ENCODE data around the gene SPTBN5.

SPTBN5 gene

GRCh38 chr15:41883484-41883825 lies 10.4 kb downstream of the SPTBN5 start:
- no peak for DNase-seq (ENCODE audit: low read depth)

DNA sequence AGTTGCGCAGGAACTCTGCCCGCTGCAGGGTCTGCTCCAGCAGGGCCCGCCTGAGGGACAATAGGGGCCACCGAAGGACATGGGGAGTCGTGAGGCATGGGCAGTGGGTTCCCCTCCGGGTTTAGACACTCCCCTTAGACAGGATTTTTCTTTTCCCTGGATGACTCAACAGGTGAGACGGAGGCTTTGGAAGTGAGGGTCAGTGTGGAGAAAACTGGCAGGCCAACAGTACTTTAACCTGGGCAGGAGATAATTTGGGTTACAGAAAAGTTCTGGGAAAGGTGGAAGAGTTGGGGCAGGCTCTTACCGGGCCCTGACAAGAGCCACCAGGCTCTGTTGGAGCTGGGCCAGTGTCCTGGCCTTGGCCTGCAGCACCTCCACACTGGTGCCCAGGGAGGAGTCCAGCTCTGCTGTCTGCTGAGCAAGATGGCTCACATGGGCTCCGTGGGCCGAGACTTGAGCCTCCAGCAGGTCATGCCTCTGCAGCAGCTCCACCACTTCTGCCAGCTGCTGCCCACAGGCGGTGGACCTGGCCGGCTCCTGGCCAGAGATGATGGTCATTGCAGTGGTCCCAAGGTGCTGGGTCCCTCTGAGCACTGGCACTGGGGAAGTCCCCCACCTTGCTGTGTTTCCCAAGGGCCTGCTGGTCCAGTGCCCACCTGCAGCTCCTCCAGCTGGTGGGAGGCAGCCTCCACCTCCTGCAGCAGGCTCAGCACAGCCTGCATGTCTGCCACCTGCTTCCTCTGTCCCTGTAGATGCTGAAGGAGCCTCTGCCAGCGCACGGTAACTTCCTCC lies 11.0 kb downstream of the SPTBN5 start:
- DNase-seq (ENCODE audit: low read depth) = no peak

- peak; percentile 26 for DNase-seq (ENCODE audit: low read depth)
Observed at GRCh38 chr15:41881920-41882688, 11.7 kb downstream of the SPTBN5 start.

- no peak for DNase-seq (ENCODE audit: low read depth)
Observed at GRCh38 chr15:41881550-41881919, 12.3 kb downstream of the SPTBN5 start.

GRCh38 chr15:41881086-41881485 lies 12.8 kb downstream of the SPTBN5 start:
- no peak for DNase-seq (ENCODE audit: low read depth)

- no peak for DNase-seq (ENCODE audit: low read depth)
Observed at GRCh38 chr15:41880156-41880877, 13.5 kb downstream of the SPTBN5 start.

GRCh38 chr15:41879321-41879845 lies 14.5 kb downstream of the SPTBN5 start:
- DNase-seq (ENCODE audit: low read depth) = no peak

- no peak for DNase-seq (ENCODE audit: low read depth)
Observed at GRCh38 chr15:41878355-41878699, 15.5 kb downstream of the SPTBN5 start.

GRCh38 chr15:41877631-41878354 lies 16.1 kb downstream of the SPTBN5 start:
- no peak for DNase-seq (ENCODE audit: low read depth)

- DNase-seq (ENCODE audit: low read depth) = no peak
Observed at GRCh38 chr15:41876689-41877088, 17.2 kb downstream of the SPTBN5 start.

- no peak for DNase-seq (ENCODE audit: low read depth)
Observed at GRCh38 chr15:41876007-41876406, 17.8 kb downstream of the SPTBN5 start.

GRCh38 chr15:41874736-41875135 lies 19.1 kb downstream of the SPTBN5 start:
- no peak for DNase-seq (ENCODE audit: low read depth)

DNA sequence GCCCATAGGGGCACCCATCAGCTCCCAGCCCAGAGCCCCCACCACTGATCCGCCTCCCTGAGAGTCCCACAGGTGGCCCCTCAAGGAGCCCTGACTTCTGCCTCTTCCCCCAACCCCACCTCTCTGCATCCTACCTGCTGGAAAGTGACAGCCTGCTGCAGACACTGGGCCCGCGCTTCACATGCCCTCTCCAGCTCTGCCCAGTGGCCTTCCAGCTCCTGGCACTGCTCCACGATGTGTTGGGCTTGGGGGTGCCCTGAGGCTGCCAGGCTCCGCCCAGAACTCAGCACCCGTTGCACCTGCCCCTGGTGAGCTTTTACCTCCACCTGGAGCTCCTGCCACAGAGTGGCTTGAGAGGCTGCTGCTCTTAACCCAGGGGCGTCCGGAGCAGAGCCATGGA lies 20.1 kb downstream of the SPTBN5 start:
- DNase-seq (ENCODE audit: low read depth) = no peak

GRCh38 chr15:41872166-41872747 lies 21.6 kb downstream of the SPTBN5 start:
- DNase-seq (ENCODE audit: low read depth) = no peak

GRCh38 chr15:41871175-41871905 lies 22.5 kb downstream of the SPTBN5 start:
- DNase-seq (ENCODE audit: low read depth) = no peak

- DNase-seq (ENCODE audit: low read depth) = peak; percentile 79
Observed at GRCh38 chr15:41870689-41871081, 23.2 kb downstream of the SPTBN5 start.

DNA sequence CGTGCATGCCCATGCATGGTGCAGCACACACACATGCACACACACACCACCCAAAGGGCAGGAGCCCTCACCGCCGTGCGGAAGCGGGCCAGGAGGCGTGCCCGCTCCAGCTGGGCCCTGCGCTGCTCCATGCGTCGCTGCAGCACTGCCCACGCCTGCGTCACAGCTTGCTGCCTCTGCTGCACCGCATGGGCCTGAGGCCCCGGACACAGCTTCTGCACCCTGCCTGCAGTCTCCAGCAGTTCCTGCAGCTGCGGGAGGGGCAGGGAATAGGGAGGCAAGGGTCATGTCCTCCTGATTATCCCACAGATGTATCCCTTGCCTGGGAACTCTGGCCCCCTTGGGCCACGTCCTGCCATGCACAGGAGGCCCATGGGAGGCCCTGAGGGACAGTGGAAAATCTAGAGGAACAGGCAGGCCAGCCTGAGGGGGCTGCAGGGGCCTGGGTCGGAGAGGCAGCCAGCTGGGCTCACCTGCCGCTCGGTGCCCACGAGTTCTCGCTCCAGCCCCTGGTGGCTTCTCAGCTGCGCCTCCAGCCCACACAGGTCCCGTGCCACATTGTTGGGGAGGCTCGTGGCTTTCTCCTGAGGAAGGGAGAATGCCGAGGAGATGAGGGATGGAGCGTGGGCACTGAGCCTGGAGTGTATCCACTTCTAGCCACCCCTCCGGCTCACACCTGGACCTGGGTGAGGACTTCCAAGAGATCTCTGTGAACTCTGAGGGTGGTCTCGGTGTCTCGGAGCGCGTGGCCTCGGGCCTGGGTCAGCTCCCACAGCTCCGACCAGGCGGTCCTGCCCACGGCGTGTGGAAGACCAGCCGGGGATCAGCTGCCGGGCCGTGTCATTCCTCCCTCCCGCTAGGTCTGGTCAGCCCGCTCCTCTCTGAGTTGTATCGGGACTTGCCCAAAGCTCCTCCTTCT lies 23.8 kb downstream of the SPTBN5 start:
- DNase-seq (ENCODE audit: low read depth) = no peak

GRCh38 chr15:41868321-41868720 lies 25.5 kb downstream of the SPTBN5 start:
- DNase-seq (ENCODE audit: low read depth) = no peak

DNA sequence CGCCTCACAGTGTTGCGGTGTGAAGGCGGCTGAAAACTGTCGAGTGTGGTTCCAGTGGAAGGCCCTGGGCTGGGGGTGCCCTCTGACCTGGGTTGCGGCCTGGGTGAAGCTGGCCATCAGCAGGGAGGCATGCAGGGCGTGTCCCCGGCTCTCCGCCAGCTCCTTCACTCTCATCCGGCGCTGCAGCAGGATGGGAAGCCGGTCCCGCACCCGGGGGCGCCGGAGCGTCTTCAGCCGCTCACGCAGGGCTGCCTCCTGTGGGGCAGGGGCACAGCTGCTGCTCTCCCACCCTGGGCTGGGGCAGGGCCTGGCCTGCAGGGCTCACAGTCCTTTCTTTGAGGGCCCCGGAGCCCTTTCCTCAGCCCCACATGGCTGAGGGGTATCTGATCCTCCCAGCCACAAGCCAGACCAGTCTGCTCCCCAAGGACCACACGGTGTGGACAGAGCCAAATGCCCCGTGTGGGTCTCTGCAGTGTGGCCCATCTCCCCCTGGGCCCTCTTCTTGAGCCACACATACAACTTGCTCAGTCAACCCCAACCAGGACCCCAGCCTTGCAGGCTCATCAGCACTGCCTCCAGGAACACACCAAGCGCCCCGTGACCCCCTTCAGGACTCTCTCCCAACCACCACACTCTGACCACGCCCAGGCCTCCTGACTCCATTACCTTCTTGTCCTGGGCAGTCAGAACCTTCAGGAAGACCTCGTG lies 26.8 kb downstream of the SPTBN5 start:
- no peak for DNase-seq (ENCODE audit: low read depth)

Data from amniotic epithelial cell (primary cell).